Testis (tissue), 3 donors: ENCODE measurements around the gene BRPF1. TPM values are rescaled to one million over a fixed set of nuclear protein-coding genes. Genes with fewer than 3 reads are reported as not detected.

Experiments
- DNase-seq: peaks from one replicate; pipeline ENCODE4 v3.0.0-alpha.2; 2019
- H3K27ac ChIP-seq, 2 donors: fragments of 200-600 bp; sonication (generic); one replicate each; pipeline ENCODE4 v1.5.1; 2019
- H3K27me3 ChIP-seq: fragments of 200-600 bp; sonication (generic); one replicate; pipeline ENCODE4 v1.5.1; 2019
- H3K36me3 ChIP-seq: fragments of 200-600 bp; sonication (generic); one replicate; pipeline ENCODE4 v1.5.1; 2017; ENCODE audit warnings: low read depth; ENCODE audit errors: missing control alignments
- H3K4me1 ChIP-seq: fragments of 200-600 bp; sonication (generic); one replicate; pipeline ENCODE4 v1.5.1; 2019
- H3K4me3 ChIP-seq, 2 donors: fragments of 200-600 bp; sonication (generic); one replicate each; pipeline ENCODE4 v1.5.1; 2017 to 2019
- H3K9me3 ChIP-seq: fragments of 200-600 bp; sonication (generic); one replicate; pipeline ENCODE4 v1.5.1; 2017
- CTCF ChIP-seq, 3 experiments: fragments of 450-650 bp in 2 of 3; fragments of 200-600 bp in 1 of 3; sonication (generic) in 1 of 3; IDR thresholded peaks; one replicate each; pipeline ENCODE4 v1.5.1; 2016 to 2019; ENCODE audit warnings: antibody characterized with exemption in 3 of 3, mild to moderate bottlenecking in 2 of 3, moderate library complexity in 1 of 3
- POLR2A ChIP-seq: fragments of 450-650 bp; IDR thresholded peaks from one replicate; pipeline ENCODE4 v1.6.1; 2017; ENCODE audit warnings: antibody characterized with exemption, mild to moderate bottlenecking, moderate library complexity
- WGBS, 2 donors: methylation state at CpG; one replicate each; pipeline ENCODE4 v1.1.5; 2018; 5-methylcytosine and 5-hydroxymethylcytosine counted together
- intact Hi-C: fragments of 100-400 bp; cut with DNase I; formaldehyde crosslinking; loops from one replicate; pipeline ENCODE4 v1.15.1; 2023; ENCODE audit warnings: low total_unique reads
- polyA plus RNA-seq: library from polyadenylated mRNA; stranded (reverse); fragments of 350-450 nt; fragmentation: Illumina TruSeq; extraction: RNeasy Lipid Tissue Mini Kit (QIAGEN cat#74804); gene quantifications from one replicate; pipeline ENCODE4 v1.2.3, GENCODE V29; 2014; ENCODE audit warnings: low read depth, low replicate concordance; ENCODE audit not compliant: insufficient read depth
- total RNA-seq, 2 donors: library from RNA; depleted of rRNA; stranded (reverse); fragments of >200 nt; gene quantifications; one replicate each; pipeline ENCODE4 v1.2.3, GENCODE V29; 2016

Gene BRPF1
- total and polyA plus RNA-seq, 3 donors from 2014 or later, result 47.4 to 58.4 (median 55.1) TPM

GRCh38 chr3:9685216-9686049 lies 46.1 kb upstream of the BRPF1 start:
- WGBS, 2 donors, result 86 to 89% methylated on average over 17 to 18 of the region's 18 CpGs
- intact Hi-C loops, result no loop called here
- Histone ChIP-seq H3K27me3 (no peaks in the 10 kb centered on the region), H3K9me3 (no peaks in the 10 kb centered on the region), H3K4me3 (no peak overlapping the region), H3K36me3 (no peaks in the 10 kb centered on the region), H3K4me1 (peaks cover 48% of the 10 kb centered on the region), H3K27ac (peak overlapping the region; percentile 19 to 24)
- no peak for DNase-seq
- TF ChIP-seq CTCF (IDR thresholded peaks at IDR 0.05), result no peak
- TF ChIP-seq POLR2A, result no peak

DNA sequence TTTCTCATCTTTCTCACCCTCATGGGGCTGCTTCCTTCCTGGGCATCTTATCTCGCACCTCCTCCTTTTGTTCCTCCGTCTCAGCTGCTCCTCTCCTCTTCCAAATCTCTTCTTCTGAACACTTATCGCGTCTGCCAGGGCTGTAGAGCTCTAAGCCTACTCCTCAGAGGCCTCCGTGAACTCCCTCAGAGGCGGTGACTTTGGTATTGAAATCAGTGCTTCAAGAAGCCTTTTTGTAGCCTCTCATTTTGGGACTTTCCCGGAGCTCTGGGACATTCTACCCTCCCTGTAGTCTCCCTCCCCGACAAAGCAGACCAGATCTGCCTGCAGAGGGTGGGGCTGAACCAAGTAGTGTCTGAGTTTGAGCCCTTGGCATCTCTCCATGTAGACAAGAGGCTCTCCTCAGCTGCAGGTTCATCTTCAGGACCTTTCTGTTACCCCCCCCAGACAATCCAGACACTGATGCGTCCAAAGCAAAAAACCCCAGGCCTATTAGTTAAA lies 45.4 kb upstream of the BRPF1 start:
- Histone ChIP-seq H3K36me3 (no peaks in the 10 kb centered on the region), H3K27me3 (no peaks in the 10 kb centered on the region), H3K27ac (peak overlapping the region; percentile 11 to 24), H3K4me3 (no peak overlapping the region), H3K9me3 (no peaks in the 10 kb centered on the region), H3K4me1 (peaks cover 52% of the 10 kb centered on the region)
- WGBS, 2 donors, result 44 to 68% methylated on average over 9 of the region's 9 CpGs
- peak; percentile 54 for DNase-seq
- intact Hi-C loops, result no loop called here
- TF ChIP-seq POLR2A (no peak), CTCF (IDR thresholded peaks at IDR 0.05) (no peak)

DNA sequence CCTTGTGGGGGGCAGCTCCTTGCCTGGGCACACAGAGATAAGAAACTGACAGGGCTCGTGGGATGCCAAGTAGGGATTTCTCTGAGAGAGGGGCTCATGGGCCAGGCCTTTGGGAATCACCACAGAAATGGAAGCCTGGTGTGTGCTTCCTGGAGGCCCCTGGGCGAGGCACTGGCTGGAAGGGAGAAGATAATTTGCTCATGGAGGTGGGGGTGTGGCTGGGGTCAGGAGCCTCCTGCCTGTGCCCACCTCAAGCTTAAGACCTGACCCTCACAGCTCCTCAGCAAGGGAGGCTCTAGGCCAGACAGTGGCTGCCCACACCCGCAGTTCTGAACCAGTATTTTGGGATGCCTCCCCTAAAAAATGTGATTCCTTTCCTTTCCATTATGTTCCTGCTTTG lies 44.8 kb upstream of the BRPF1 start:
- H3K36me3 ChIP-seq, result no peaks in the 10 kb centered on the region
- 82 to 88% methylated on average over 2 to 3 of the region's 3 CpGs for WGBS, 2 donors
- no peak for TF ChIP-seq CTCF (IDR thresholded peaks at IDR 0.05)
- no peak for TF ChIP-seq POLR2A
- no peaks in the 10 kb centered on the region for H3K27me3 ChIP-seq
- H3K27ac ChIP-seq, result peak overlapping the region; percentile 11 to 24
- peaks cover 49% of the 10 kb centered on the region for H3K4me1 ChIP-seq
- no peak overlapping the region for H3K4me3 ChIP-seq
- H3K9me3 ChIP-seq, result no peaks in the 10 kb centered on the region
- intact Hi-C loops, result no loop called here
- DNase-seq, result no peak

DNA sequence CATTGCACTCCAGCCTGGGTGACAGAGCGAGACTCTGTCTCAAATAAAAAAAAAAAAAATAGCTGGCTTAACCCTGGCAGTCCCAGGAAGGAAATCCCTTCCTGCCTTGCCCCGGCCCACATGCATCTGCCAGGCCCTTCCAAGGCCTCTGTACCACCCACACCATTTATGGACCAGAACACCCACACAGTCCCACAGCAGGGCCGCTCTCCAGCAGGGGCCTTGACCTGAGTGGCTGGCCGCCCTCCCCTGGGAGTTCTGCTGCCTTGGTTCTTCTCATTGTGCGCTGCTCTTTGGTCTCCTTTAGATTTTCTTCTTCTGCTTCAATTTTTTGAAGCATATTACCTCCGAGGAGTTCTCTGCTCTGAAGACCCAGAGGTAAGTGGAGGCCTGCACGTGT lies 44.0 kb upstream of the BRPF1 start:
- Histone ChIP-seq H3K9me3 (no peaks in the 10 kb centered on the region), H3K36me3 (no peaks in the 10 kb centered on the region), H3K4me3 (no peak overlapping the region), H3K27me3 (no peaks in the 10 kb centered on the region), H3K27ac (peak overlapping the region in 1 of 2 donors; percentile 11), H3K4me1 (peaks cover 41% of the 10 kb centered on the region)
- DNase-seq, result peak; percentile 79
- WGBS, 2 donors, result 47% methylated on average over 7 of the region's 7 CpGs
- no peak for TF ChIP-seq CTCF (IDR thresholded peaks at IDR 0.05)
- no peak for TF ChIP-seq POLR2A
- intact Hi-C loops, result no loop called here
